ENCODE data around the gene IL1R2. TPM values are rescaled to one million over a fixed set of nuclear protein-coding genes. Genes with fewer than 3 reads are reported as not detected.

The IL1R2 gene
- total RNA-seq, 6 donors from 2014 or later: 24.7 to 84.8 (median 60.0) TPM

GRCh38 chr2:102074152-102074783 is 82.5 kb downstream of the IL1R2 start:
- no peak for TF ChIP-seq CTCF (IDR thresholded peaks at IDR 0.05)
- TF ChIP-seq EP300 (IDR thresholded peaks at IDR 0.05): no peak
- no peak for TF ChIP-seq POLR2A (IDR thresholded peaks at IDR 0.05)
- Histone ChIP-seq H3K4me1 (peaks cover 4 to 21% (median 18%) of the 10 kb centered on the region in 4 donors), H3K27me3 (no peaks in the 10 kb centered on the region), H3K4me3 (no peak overlapping the region), H3K9me3 (no peaks in the 10 kb centered on the region), H3K36me3 (no peaks in the 10 kb centered on the region), H3K27ac (no peak overlapping the region)
- DNase-seq: no peak
- 54 to 64% methylated on average over 6 of the region's 6 CpGs for WGBS, 2 donors
- no peak for ATAC-seq (ENCODE audit: low FRiP score in 2 of 2)

GRCh38 chr2:102075479-102075878 is 83.7 kb downstream of the IL1R2 start:
- Histone ChIP-seq H3K4me1 (peaks cover 0 to 11% (median 7%) of the 10 kb centered on the region in 4 donors), H3K27me3 (no peaks in the 10 kb centered on the region), H3K9me3 (no peaks in the 10 kb centered on the region), H3K36me3 (no peaks in the 10 kb centered on the region), H3K4me3 (no peak overlapping the region), H3K27ac (no peak overlapping the region)
- DNase-seq: no peak
- TF ChIP-seq POLR2A (IDR thresholded peaks at IDR 0.05) (no peak), CTCF (IDR thresholded peaks at IDR 0.05) (no peak), EP300 (IDR thresholded peaks at IDR 0.05) (no peak), POLR2AphosphoS5 (IDR thresholded peaks at IDR 0.05) (no peak)
- 72 to 77% methylated on average over 2 of the region's 2 CpGs for WGBS, 2 donors
- ATAC-seq (ENCODE audit: low FRiP score in 2 of 2): no peak

GRCh38 chr2:102076512-102076911 is 84.8 kb downstream of the IL1R2 start:
- H3K27ac ChIP-seq: no peak overlapping the region
- TF ChIP-seq POLR2A (IDR thresholded peaks at IDR 0.05) (no peak), CTCF (IDR thresholded peaks at IDR 0.05) (no peak), EP300 (IDR thresholded peaks at IDR 0.05) (no peak), POLR2AphosphoS5 (IDR thresholded peaks at IDR 0.05) (no peak)
- no peaks in the 10 kb centered on the region for H3K27me3 ChIP-seq
- DNase-seq: no peak
- H3K9me3 ChIP-seq: no peaks in the 10 kb centered on the region
- no peak for ATAC-seq (ENCODE audit: low FRiP score in 2 of 2)
- peaks cover 0 to 5% (median 3%) of the 10 kb centered on the region in 4 donors for H3K4me1 ChIP-seq
- H3K4me3 ChIP-seq: no peak overlapping the region
- H3K36me3 ChIP-seq: no peaks in the 10 kb centered on the region

Other genes with a start within 250 kb of the IL1R2 start
- gene IL1R1, start 150.8 kb downstream of the IL1R2 start, total RNA-seq: 100 to 1,000 TPM in 3 of 6 donors, 10 to 100 TPM in 3; 48.2 to 148 (median 111) TPM
- 1 to 10 TPM in 3 of 6 donors, under 1 TPM in 2, not detected in 1; 0.57 to 1.7 (median 1.4) TPM for gene IL1RL2, start 195.1 kb downstream of the IL1R2 start, total RNA-seq